ENCODE measurements around the gene NUDT9.
"Not testable (repeated sequence)": the region's sequence is repeated elsewhere in the genome, so short reads cannot be mapped to it uniquely, and the experiment has no call there.

The NUDT9 gene

DNA sequence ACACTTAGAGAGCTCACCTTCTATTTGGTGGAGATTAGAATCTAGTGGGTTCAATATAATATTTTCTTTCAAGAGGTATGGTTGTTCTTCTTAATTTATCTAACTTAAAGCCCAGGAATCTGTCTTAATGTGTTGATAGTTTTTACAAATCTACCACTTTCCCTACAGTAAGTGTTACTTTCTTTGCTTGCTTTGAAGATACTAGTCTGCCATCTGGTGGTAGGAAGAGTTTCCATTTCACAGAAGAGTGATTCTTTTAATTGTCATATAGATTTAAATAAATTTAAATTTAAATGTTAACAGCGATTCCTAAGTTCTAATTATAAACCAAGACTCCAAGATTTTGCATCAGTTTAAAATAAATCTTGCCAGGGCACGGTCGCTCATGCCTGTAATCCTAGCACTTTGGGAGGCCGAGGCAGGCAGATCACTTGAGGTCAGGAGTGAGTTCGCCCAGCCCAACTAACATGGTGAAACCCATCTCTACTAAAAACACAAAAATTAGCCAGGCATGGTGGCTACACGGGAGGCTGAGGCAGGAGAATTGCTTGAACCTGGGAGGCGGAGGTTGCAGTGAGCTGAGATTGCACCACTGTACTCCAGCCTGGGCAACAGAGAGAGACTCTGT lies 43.5 kb downstream of the NUDT9 start:
- DNase-seq: no peak

DNA sequence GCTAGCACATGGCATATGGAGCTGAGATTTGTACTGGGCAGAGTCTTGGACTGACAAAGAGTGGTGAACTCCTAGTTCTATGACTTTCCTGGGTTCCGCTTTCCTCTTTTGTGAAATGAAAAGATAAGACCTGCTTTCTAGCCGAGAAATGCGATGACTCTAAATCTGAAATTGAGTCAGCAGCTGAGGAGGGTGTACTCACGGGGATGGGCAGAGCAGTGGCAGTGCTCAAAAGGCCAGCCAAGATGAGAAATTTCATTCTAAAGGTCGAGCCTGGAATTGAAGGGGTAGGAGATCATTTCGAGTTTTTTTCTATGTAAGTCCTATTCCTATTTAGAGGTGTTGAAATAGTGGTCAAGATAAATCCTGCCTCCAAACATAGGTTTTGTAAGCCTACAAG lies 47.0 kb downstream of the NUDT9 start:
- no peak for DNase-seq

DNA sequence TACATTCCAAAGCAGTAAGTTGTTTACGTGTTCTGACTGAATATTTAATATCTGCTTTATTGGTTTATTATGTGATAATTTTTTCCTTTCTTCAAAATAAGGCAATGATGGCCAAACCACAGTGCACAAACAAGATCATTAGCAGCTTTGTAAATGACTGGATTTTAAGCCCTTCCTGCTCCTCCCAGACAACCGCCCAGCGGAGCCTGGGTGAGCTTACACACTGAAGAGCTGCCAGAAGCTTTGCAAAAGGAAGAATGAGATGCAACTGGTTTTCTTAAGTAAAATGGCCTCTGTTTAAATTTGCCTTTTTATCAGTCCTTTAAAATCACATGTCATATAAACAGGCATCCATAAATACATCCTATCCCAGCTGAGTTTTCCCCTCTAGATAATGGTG lies 54.6 kb downstream of the NUDT9 start:
- no peak for DNase-seq

GRCh38 chr4:87478732-87479250 lies 56.4 kb downstream of the NUDT9 start:
- DNase-seq: no peak

- no peak for DNase-seq
Observed at GRCh38 chr4:87481377-87481776, 59.0 kb downstream of the NUDT9 start.

DNA sequence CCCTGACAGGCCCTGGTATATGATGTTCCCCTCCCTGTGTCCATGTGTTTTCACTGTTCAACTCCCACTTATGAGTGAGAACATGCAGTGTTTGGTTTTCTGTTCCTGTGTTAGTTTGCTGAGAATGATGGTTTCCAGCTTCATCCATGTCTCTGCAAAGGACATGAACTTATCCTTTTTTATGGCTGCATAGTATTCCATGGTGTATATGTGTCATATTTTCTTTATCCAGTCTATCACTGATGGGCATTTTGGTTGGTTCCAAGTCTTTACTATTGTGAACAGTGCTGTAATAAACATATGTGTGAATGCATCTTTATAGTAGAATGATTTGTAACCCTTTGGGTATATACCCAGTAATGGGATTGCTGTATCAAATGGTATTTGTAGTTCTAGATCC lies 60.9 kb downstream of the NUDT9 start:
- not testable (repeated sequence) for DNase-seq

DNA sequence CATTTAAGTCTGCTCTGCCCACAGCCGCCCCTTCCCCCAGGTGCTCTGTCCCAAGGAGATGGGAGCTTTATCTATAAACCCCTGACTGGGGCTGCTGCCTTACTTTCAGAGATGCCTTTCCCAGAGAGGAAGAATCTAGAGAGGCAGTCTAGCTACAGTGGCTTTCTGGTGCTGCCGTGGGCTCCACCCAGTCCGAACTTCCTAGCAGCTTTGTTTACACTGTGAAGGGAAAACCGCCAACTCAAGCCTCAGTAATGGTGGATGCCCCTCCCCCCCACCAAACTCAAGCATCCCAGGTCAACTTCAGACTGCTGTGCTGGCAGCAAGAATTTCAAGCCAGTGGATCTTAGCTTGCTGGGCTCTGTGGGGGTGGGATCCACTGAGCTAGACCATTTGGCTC lies 66.3 kb downstream of the NUDT9 start:
- not testable (repeated sequence) for DNase-seq

- DNase-seq: no peak
Observed at GRCh38 chr4:87489678-87490077, 67.3 kb downstream of the NUDT9 start.

- no peak for DNase-seq
Observed at GRCh38 chr4:87490664-87491369, 68.4 kb downstream of the NUDT9 start.

GRCh38 chr4:87491436-87491835 lies 69.1 kb downstream of the NUDT9 start:
- no peak for DNase-seq

DNA sequence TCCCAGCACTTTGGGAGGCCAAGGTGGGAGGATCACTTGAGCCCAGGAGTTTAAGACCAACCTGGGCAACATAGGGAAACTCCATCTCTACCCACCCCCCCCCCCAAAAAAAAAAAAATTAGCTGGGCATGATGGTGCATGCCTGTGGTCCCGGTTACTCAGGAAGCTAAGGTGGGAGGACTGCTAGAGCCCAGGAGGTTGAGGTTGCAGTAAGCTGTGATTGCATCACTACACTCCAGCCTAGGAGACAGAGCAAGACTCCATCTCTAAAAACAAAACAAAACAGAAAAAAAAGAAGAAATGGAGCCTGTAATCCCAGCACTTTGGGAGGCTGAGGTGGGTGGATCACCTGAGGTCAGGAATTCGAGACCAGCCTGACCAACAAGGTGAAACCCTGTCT lies 69.5 kb downstream of the NUDT9 start:
- DNase-seq: not testable (repeated sequence)

DNA sequence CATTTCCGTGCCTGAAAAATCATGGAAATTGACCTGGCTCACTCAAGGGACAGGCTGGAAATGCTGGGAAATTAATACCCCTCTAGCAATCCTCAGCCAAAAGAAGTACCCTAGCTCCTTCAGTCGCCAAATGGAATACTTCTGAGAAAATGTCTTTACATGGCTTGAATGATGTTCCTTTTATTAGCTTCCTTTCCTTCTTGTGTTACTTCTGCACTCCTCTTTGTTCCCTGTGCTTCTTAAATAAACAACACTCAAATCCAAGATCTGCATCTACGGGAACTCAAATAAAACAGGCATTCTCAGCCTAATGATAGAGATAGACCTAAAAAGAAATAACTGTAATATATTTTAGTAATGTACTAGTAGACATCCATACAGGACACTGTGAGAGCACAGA lies 70.7 kb downstream of the NUDT9 start:
- DNase-seq: no peak

DNA sequence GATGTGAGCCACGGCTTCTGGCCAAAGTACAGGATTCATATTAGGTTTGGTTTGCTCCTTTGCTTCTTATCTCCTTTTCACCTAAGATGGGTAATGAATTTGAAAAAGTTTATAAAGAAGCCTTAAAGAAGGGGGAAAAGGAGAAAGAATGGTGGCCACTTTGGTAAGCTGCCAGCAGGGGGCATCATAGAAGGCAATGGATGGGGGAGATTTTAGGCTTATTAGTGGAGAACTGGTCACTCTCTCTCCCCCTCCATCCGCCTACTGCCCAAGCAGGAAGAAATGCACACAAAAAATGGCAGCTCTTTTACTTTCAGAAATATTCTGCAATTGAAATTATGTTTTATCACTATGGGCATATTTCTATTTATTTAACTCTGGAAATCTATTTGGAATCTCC lies 74.8 kb downstream of the NUDT9 start:
- DNase-seq: peak; percentile 61

- no peak for DNase-seq
Observed at GRCh38 chr4:87497578-87497977, 75.2 kb downstream of the NUDT9 start.

DNA sequence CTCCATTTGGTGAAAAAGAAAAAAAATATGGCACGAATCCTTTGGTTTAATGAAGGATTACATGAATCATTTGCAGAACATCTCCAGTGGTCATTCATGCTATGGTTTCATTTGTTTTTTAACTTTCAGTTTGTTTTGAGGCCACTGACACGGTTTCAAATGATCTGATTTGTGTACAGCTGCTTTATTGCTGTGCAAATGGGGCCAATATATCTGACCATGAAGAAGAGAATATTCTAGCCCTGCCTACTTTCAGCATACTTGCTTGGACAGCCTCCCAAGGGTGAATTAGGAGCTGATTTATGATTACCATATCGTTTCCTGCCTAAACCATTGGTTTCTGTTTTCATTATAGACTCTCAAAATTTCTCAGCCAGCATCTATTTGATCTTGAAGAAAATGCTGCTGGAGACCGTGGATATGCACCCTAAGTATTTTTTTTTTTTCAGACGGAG lies 76.1 kb downstream of the NUDT9 start:
- no peak for DNase-seq

- DNase-seq: no peak
Observed at GRCh38 chr4:87499403-87500091, 77.2 kb downstream of the NUDT9 start.

DNA sequence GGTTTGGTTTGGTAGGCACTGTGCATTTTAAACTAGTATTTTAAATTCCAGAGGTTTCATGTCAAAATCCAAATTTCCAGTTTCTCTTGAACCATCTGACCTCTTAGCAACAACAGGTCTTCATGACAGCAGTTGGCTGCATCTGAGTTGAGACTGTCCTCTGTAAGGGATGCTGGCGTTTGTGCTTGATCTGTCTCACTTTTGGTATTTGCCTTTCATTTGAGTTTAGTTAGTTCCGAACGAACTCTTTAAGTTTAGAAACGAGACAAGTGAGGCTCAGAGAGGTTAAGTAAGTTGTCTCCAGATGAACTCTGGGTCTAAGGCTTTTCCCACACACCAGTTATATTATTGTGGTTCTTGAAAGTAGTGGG lies 77.7 kb downstream of the NUDT9 start:
- DNase-seq: no peak

- DNase-seq: no peak
Observed at GRCh38 chr4:87502580-87503238, 80.3 kb downstream of the NUDT9 start.

DNA sequence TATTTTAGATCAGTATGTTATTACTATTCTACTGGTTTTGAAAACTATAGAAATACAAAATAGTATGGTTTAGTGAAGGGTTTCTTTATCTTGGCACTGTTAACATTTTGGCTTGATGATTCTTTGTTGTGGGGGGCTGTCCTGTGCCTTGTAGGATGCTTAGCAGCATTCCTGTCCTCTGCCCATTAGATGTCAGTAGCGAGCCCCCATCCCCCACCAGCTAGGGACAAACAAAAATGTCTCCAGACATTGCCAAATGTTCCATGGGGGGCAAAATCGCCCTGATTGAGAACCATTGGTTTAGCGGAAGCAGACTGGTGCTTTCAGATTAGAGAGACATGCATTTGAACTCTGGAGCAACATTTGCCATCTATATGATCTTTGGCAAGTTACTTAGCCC lies 83.5 kb downstream of the NUDT9 start:
- DNase-seq: no peak

DNA sequence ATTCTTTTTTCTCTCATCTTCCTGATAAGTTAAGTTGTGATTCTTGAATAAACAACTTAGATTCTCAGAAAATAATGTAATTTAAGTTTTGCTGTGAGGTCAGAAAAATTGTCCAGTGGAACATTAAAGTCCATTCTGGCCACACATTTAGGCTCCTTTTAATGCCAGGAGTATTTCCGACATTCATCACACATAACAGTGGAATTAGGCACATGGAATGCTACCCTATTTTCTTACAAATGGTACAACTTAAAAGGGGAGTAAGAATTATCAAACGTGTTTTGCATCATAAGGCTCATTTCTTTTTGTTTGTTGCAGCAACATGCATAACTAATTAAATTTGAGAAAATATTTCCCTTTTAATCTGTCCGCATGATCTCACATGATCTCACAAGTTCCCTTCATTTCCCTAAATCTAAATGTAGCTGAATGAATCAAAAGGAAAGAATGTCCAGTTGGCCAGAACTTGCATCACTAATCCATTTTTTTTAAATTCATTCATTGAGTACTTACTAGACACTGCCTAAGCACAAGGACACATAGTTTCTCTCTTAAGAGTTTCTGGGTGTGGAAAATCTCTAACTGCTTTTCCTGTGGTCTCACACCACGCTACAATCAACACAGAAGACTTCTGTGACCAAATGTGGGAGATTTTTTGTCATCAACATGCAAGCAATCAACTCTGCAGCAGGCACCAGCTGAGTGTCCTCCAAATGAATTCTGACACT lies 84.8 kb downstream of the NUDT9 start:
- no peak for DNase-seq
